Measurements from ENCODE around the gene PDE6A.

GRCh38 chr5:149881069-149881622 lies 63.4 kb downstream of the PDE6A start:
- TF ChIP-seq ZNF616 (CRISPR knock-in tag; IDR thresholded peaks at IDR 0.05; ENCODE audit: low read depth) = no peak
- TF ChIP-seq KLF11 (CRISPR knock-in tag; IDR thresholded peaks at IDR 0.05) = no peak
- no peak for TF ChIP-seq SP4 (CRISPR knock-in tag; IDR thresholded peaks at IDR 0.05)
- TF ChIP-seq TAF15 (IDR thresholded peaks at IDR 0.05; ENCODE audit: low read depth, low read length, poor library complexity, severe bottlenecking) = no peak
- TF ChIP-seq POLR2AphosphoS5 (IDR thresholded peaks at IDR 0.05; ENCODE audit: low read depth, low read length) = no peak
- no peak for TF ChIP-seq NR1H2 (CRISPR knock-in tag; IDR thresholded peaks at IDR 0.05; ENCODE audit: borderline replicate concordance, low read depth)
- no peak for TF ChIP-seq POLR2A (IDR thresholded peaks at IDR 0.05; ENCODE audit: insufficient read depth in 1 of 2, low read depth in 2 of 2, low read length in 2 of 2)
- no peak for TF ChIP-seq RELA (CRISPR knock-in tag; IDR thresholded peaks at IDR 0.05)
- no peak for TF ChIP-seq CTCF (CRISPR knock-in tag; IDR thresholded peaks at IDR 0.05)
- TF ChIP-seq ZNF761 (CRISPR knock-in tag; conservative IDR thresholded peaks at IDR 0.05) = no peak
- TF ChIP-seq FOXA1 (IDR thresholded peaks at IDR 0.05) = no peak
- TF ChIP-seq FOXA1 (CRISPR knock-in tag; IDR thresholded peaks at IDR 0.05) = no peak
